ENCODE measurements around the gene DHRSX.
"Not testable (repeated sequence)": the region's sequence is repeated elsewhere in the genome, so short reads cannot be mapped to it uniquely, and the experiment has no call there.

The DHRSX gene

GRCh38 chrX:2481597-2481996 is 19.2 kb downstream of the DHRSX start:
- not testable (repeated sequence) for H3K36me3 Mint-ChIP-seq (ENCODE audit: low read depth); H3K4me1 Mint-ChIP-seq (ENCODE audit: low read depth); H3K4me3 Mint-ChIP-seq; H3K27me3 Mint-ChIP-seq (ENCODE audit: low read depth); H3K27ac Mint-ChIP-seq; H3K9me3 Mint-ChIP-seq

- not testable (repeated sequence) for H3K27me3 Mint-ChIP-seq (ENCODE audit: low read depth); H3K4me3 Mint-ChIP-seq; H3K4me1 Mint-ChIP-seq (ENCODE audit: low read depth); H3K27ac Mint-ChIP-seq; H3K36me3 Mint-ChIP-seq (ENCODE audit: low read depth); H3K9me3 Mint-ChIP-seq
Measured at GRCh38 chrX:2479982-2480381, 20.8 kb downstream of the DHRSX start.

GRCh38 chrX:2479420-2479780 is 21.4 kb downstream of the DHRSX start:
- peaks cover 8% of the 10 kb centered on the region for H3K9me3 Mint-ChIP-seq
- H3K36me3 Mint-ChIP-seq (ENCODE audit: low read depth) = peaks cover 9% of the 10 kb centered on the region
- H3K4me1 Mint-ChIP-seq (ENCODE audit: low read depth) = no peaks in the 10 kb centered on the region
- no peak overlapping the region for H3K27ac Mint-ChIP-seq
- H3K4me3 Mint-ChIP-seq = no peak overlapping the region
- H3K27me3 Mint-ChIP-seq (ENCODE audit: low read depth) = no peaks in the 10 kb centered on the region

- Mint-ChIP-seq H3K27me3 (ENCODE audit: low read depth) (no peaks in the 10 kb centered on the region), H3K4me3 (no peak overlapping the region), H3K27ac (no peak overlapping the region), H3K9me3 (peaks cover 8% of the 10 kb centered on the region), H3K4me1 (ENCODE audit: low read depth) (no peaks in the 10 kb centered on the region), H3K36me3 (ENCODE audit: low read depth) (peaks cover 9% of the 10 kb centered on the region)
Measured at GRCh38 chrX:2478546-2479419, 22.0 kb downstream of the DHRSX start.

GRCh38 chrX:2477313-2477712 is 23.5 kb downstream of the DHRSX start:
- H3K4me3 Mint-ChIP-seq; H3K27ac Mint-ChIP-seq; H3K9me3 Mint-ChIP-seq; H3K27me3 Mint-ChIP-seq (ENCODE audit: low read depth); H3K4me1 Mint-ChIP-seq (ENCODE audit: low read depth); H3K36me3 Mint-ChIP-seq (ENCODE audit: low read depth): not testable (repeated sequence)

GRCh38 chrX:2474963-2475726 is 25.6 kb downstream of the DHRSX start:
- H3K4me3 Mint-ChIP-seq = no peak overlapping the region
- no peak overlapping the region for H3K27ac Mint-ChIP-seq
- H3K4me1 Mint-ChIP-seq (ENCODE audit: low read depth) = no peaks in the 10 kb centered on the region
- no peaks in the 10 kb centered on the region for H3K27me3 Mint-ChIP-seq (ENCODE audit: low read depth)
- H3K36me3 Mint-ChIP-seq (ENCODE audit: low read depth) = peaks cover 6% of the 10 kb centered on the region
- peaks cover 7% of the 10 kb centered on the region for H3K9me3 Mint-ChIP-seq

GRCh38 chrX:2474280-2474962 is 26.4 kb downstream of the DHRSX start:
- no peaks in the 10 kb centered on the region for H3K27me3 Mint-ChIP-seq (ENCODE audit: low read depth)
- peaks cover 5% of the 10 kb centered on the region for H3K9me3 Mint-ChIP-seq
- no peak overlapping the region for H3K4me3 Mint-ChIP-seq
- H3K36me3 Mint-ChIP-seq (ENCODE audit: low read depth) = peaks cover 4% of the 10 kb centered on the region
- no peaks in the 10 kb centered on the region for H3K4me1 Mint-ChIP-seq (ENCODE audit: low read depth)
- H3K27ac Mint-ChIP-seq = no peak overlapping the region

GRCh38 chrX:2473064-2473463 is 27.7 kb downstream of the DHRSX start:
- not testable (repeated sequence) for H3K9me3 Mint-ChIP-seq; H3K4me3 Mint-ChIP-seq; H3K36me3 Mint-ChIP-seq (ENCODE audit: low read depth); H3K4me1 Mint-ChIP-seq (ENCODE audit: low read depth); H3K27me3 Mint-ChIP-seq (ENCODE audit: low read depth); H3K27ac Mint-ChIP-seq

- no peak overlapping the region for H3K4me3 Mint-ChIP-seq
- H3K36me3 Mint-ChIP-seq (ENCODE audit: low read depth) = peaks cover 4% of the 10 kb centered on the region
- H3K27me3 Mint-ChIP-seq (ENCODE audit: low read depth) = no peaks in the 10 kb centered on the region
- H3K27ac Mint-ChIP-seq = no peak overlapping the region
- H3K9me3 Mint-ChIP-seq = peaks cover 5% of the 10 kb centered on the region
- no peaks in the 10 kb centered on the region for H3K4me1 Mint-ChIP-seq (ENCODE audit: low read depth)
Measured at GRCh38 chrX:2471641-2472040, 29.1 kb downstream of the DHRSX start.

- H3K27me3 Mint-ChIP-seq (ENCODE audit: low read depth); H3K27ac Mint-ChIP-seq; H3K9me3 Mint-ChIP-seq; H3K4me1 Mint-ChIP-seq (ENCODE audit: low read depth); H3K36me3 Mint-ChIP-seq (ENCODE audit: low read depth); H3K4me3 Mint-ChIP-seq: not testable (repeated sequence)
Measured at GRCh38 chrX:2471126-2471525, 29.6 kb downstream of the DHRSX start.

GRCh38 chrX:2469852-2470251 is 30.9 kb downstream of the DHRSX start:
- not testable (repeated sequence) for H3K27ac Mint-ChIP-seq; H3K27me3 Mint-ChIP-seq (ENCODE audit: low read depth); H3K9me3 Mint-ChIP-seq; H3K36me3 Mint-ChIP-seq (ENCODE audit: low read depth); H3K4me3 Mint-ChIP-seq; H3K4me1 Mint-ChIP-seq (ENCODE audit: low read depth)

- no peaks in the 10 kb centered on the region for H3K27me3 Mint-ChIP-seq (ENCODE audit: low read depth)
- H3K36me3 Mint-ChIP-seq (ENCODE audit: low read depth) = peaks cover 4% of the 10 kb centered on the region
- H3K9me3 Mint-ChIP-seq = peaks cover 5% of the 10 kb centered on the region
- H3K27ac Mint-ChIP-seq = no peak overlapping the region
- H3K4me3 Mint-ChIP-seq = no peak overlapping the region
- H3K4me1 Mint-ChIP-seq (ENCODE audit: low read depth) = no peaks in the 10 kb centered on the region
Measured at GRCh38 chrX:2469196-2469685, 31.5 kb downstream of the DHRSX start.

GRCh38 chrX:2468261-2469195 is 32.2 kb downstream of the DHRSX start:
- H3K27me3 Mint-ChIP-seq (ENCODE audit: low read depth) = no peaks in the 10 kb centered on the region
- H3K4me1 Mint-ChIP-seq (ENCODE audit: low read depth) = no peaks in the 10 kb centered on the region
- H3K4me3 Mint-ChIP-seq = no peak overlapping the region
- peaks cover 5% of the 10 kb centered on the region for H3K9me3 Mint-ChIP-seq
- H3K27ac Mint-ChIP-seq = no peak overlapping the region
- H3K36me3 Mint-ChIP-seq (ENCODE audit: low read depth) = peaks cover 4% of the 10 kb centered on the region
